ENCODE results near the gene RNF220. TPM values are rescaled to one million over a fixed set of nuclear protein-coding genes. Genes with fewer than 3 reads are reported as not detected.

Gene RNF220
- total and polyA plus RNA-seq, 2 donors from 2014 or later: 66.9 to 69.0 TPM

- no peak for DNase-seq
- no peak for FAIRE-seq
Observed at GRCh38 chr1:44514673-44515072, 109.6 kb downstream of the RNF220 start.

DNA sequence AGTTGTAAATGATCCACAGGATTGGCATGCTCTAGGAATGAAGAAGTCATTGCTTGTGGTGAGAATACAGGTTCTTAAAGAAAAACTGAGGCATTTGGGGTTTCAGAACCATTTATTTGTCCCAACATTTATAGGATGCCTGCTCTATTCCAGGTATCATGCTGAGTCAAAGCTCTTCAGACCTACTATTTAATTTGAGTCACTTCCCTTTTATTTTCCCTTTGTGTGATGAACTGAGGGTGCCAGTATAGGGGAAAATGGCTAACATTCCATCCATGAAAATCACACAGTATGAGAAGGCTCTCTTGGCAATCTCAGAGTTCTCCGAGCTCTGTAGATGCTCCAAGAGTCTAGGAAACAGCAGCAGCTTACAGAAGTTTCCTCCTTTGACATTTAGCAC, 110.4 kb downstream of the RNF220 start:
- Histone ChIP-seq H3K4me1 (ENCODE audit: control insufficient read depth in 2 of 3, insufficient read depth in 2 of 3, low read depth in 1 of 3, low read length in 3 of 3) (no peaks in the 10 kb centered on the region), H3K27me3 (ENCODE audit: control insufficient read depth, insufficient read depth, low read length) (no peaks in the 10 kb centered on the region), H3K27ac (ENCODE audit: low read depth in 2 of 2, low read length in 2 of 2) (no peak overlapping the region), H3K4me3 (ENCODE audit: low read length in 3 of 3) (no peak overlapping the region), H3K9me3 (ENCODE audit: control insufficient read depth in 2 of 3, insufficient read depth in 1 of 3, low read length in 3 of 3) (no peaks in the 10 kb centered on the region), H3K36me3 (ENCODE audit: control insufficient read depth in 2 of 3, insufficient read depth in 3 of 3, low read length in 3 of 3) (no peaks in the 10 kb centered on the region), H3K9ac (ENCODE audit: low read length in 3 of 3) (no peak overlapping the region)
- TF ChIP-seq, protein P1, sequence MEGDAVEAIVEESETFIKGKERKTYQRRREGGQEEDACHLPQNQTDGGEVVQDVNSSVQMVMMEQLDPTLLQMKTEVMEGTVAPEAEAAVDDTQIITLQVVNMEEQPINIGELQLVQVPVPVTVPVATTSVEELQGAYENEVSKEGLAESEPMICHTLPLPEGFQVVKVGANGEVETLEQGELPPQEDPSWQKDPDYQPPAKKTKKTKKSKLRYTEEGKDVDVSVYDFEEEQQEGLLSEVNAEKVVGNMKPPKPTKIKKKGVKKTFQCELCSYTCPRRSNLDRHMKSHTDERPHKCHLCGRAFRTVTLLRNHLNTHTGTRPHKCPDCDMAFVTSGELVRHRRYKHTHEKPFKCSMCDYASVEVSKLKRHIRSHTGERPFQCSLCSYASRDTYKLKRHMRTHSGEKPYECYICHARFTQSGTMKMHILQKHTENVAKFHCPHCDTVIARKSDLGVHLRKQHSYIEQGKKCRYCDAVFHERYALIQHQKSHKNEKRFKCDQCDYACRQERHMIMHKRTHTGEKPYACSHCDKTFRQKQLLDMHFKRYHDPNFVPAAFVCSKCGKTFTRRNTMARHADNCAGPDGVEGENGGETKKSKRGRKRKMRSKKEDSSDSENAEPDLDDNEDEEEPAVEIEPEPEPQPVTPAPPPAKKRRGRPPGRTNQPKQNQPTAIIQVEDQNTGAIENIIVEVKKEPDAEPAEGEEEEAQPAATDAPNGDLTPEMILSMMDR (IDR thresholded peaks at IDR 0.05; ENCODE audit: borderline replicate concordance, extremely low read depth, insufficient read depth): no peak
- intact Hi-C loops (cut with DNase I): no loop called here
- no peak for FAIRE-seq
- no peak for DNase-seq

More at GRCh38 chr1:44514673-44515072, 109.6 kb downstream of the RNF220 start:
- Histone ChIP-seq H3K4me3 (ENCODE audit: low read length in 3 of 3) (no peak overlapping the region), H3K9me3 (ENCODE audit: control insufficient read depth in 2 of 3, insufficient read depth in 1 of 3, low read length in 3 of 3) (no peaks in the 10 kb centered on the region), H3K9ac (ENCODE audit: low read length in 3 of 3) (no peak overlapping the region), H3K36me3 (ENCODE audit: control insufficient read depth in 2 of 3, insufficient read depth in 3 of 3, low read length in 3 of 3) (no peaks in the 10 kb centered on the region), H3K27me3 (ENCODE audit: control insufficient read depth, insufficient read depth, low read length) (no peaks in the 10 kb centered on the region), H3K4me1 (ENCODE audit: control insufficient read depth in 2 of 3, insufficient read depth in 2 of 3, low read depth in 1 of 3, low read length in 3 of 3) (no peaks in the 10 kb centered on the region), H3K27ac (ENCODE audit: low read depth in 2 of 2, low read length in 2 of 2) (no peak overlapping the region)
- TF ChIP-seq, protein P1 (IDR thresholded peaks at IDR 0.05; ENCODE audit: borderline replicate concordance, extremely low read depth, insufficient read depth): no peak
- intact Hi-C loops (cut with DNase I): no loop called here

GRCh38 chr1:44519035-44519676, 114.1 kb downstream of the RNF220 start:
- DNase-seq (no peak), FAIRE-seq (no peak)
- Histone ChIP-seq H3K9ac (ENCODE audit: low read length in 3 of 3) (no peak overlapping the region), H3K4me3 (ENCODE audit: low read length in 3 of 3) (no peak overlapping the region), H3K36me3 (ENCODE audit: control insufficient read depth in 2 of 3, insufficient read depth in 3 of 3, low read length in 3 of 3) (no peaks in the 10 kb centered on the region), H3K4me1 (ENCODE audit: control insufficient read depth in 2 of 3, insufficient read depth in 2 of 3, low read depth in 1 of 3, low read length in 3 of 3) (no peaks in the 10 kb centered on the region), H3K27me3 (ENCODE audit: control insufficient read depth, insufficient read depth, low read length) (no peaks in the 10 kb centered on the region), H3K27ac (ENCODE audit: low read depth in 2 of 2, low read length in 2 of 2) (no peak overlapping the region), H3K9me3 (ENCODE audit: control insufficient read depth in 2 of 3, insufficient read depth in 1 of 3, low read length in 3 of 3) (no peaks in the 10 kb centered on the region)
- intact Hi-C loops (cut with DNase I): no loop called here
- TF ChIP-seq, protein P1 (IDR thresholded peaks at IDR 0.05; ENCODE audit: borderline replicate concordance, extremely low read depth, insufficient read depth): no peak

Data from kidney (tissue), 14 donors.